Gastroesophageal sphincter (tissue), 3 donors: Measurements from ENCODE around the gene USP44.

ENCODE experiments used
- EP300 ChIP-seq: sonication (generic); formaldehyde crosslinking; IDR thresholded peaks from one replicate; pipeline ENCODE4 v1.6.1; 2017; ENCODE audit warnings: antibody characterized with exemption, mild to moderate bottlenecking
- POLR2A ChIP-seq, 2 donors: fragments of 450-650 bp; IDR thresholded peaks; one replicate each; pipeline ENCODE4 v1.6.1; 2017; ENCODE audit warnings: antibody characterized with exemption in 2 of 2, mild to moderate bottlenecking in 2 of 2, moderate library complexity in 1 of 2
- POLR2AphosphoS5 ChIP-seq: sonication (generic); formaldehyde crosslinking; IDR thresholded peaks from one replicate; pipeline ENCODE4 v1.6.1; 2017; ENCODE audit warnings: antibody characterized with exemption
- TF ChIP-seq, protein P1 (sequence below), 4 experiments: fragments of 200-600 bp in 2 of 4; fragments of 450-650 bp in 2 of 4; sonication (generic) in 1 of 4; IDR thresholded peaks; one replicate each; pipeline ENCODE4 v1.5.1; 2017 to 2019; ENCODE audit warnings: antibody characterized with exemption in 4 of 4, mild to moderate bottlenecking in 2 of 4, moderate library complexity in 2 of 4

DNA sequence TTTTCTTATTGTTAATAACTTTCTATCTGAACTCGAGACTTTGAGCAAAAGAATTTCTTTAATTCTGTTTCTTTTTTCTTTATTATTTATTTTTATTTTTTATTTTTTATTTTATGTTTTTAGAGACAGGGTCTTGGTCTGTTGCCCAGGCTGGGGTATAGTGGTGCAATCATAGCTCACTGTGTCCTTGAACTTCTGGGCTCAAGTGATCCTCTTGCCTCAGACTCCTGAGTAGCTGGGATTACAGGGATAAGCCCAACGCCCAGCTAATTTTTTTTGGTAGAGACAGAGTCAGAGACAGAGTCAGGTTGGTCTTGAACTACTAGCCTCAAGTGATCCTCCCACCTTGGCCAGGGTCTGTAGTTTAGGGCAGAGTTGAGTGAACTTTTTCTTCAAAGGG lies 58.8 kb downstream of the USP44 start:
- TF ChIP-seq, protein P1, sequence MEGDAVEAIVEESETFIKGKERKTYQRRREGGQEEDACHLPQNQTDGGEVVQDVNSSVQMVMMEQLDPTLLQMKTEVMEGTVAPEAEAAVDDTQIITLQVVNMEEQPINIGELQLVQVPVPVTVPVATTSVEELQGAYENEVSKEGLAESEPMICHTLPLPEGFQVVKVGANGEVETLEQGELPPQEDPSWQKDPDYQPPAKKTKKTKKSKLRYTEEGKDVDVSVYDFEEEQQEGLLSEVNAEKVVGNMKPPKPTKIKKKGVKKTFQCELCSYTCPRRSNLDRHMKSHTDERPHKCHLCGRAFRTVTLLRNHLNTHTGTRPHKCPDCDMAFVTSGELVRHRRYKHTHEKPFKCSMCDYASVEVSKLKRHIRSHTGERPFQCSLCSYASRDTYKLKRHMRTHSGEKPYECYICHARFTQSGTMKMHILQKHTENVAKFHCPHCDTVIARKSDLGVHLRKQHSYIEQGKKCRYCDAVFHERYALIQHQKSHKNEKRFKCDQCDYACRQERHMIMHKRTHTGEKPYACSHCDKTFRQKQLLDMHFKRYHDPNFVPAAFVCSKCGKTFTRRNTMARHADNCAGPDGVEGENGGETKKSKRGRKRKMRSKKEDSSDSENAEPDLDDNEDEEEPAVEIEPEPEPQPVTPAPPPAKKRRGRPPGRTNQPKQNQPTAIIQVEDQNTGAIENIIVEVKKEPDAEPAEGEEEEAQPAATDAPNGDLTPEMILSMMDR (IDR thresholded peaks at IDR 0.05) = no peak
- TF ChIP-seq POLR2A (IDR thresholded peaks at IDR 0.05) (no peak), POLR2AphosphoS5 (no peak), EP300 (no peak)
